ENCODE measurements around the gene IFNG-AS1. TPM values are rescaled to one million over a fixed set of nuclear protein-coding genes. Genes with fewer than 3 reads are reported as not detected.
A peak's percentile ranks its signal among the peaks of the same experiment; 100 is the strongest.

IFNG-AS1 gene
- total and polyA plus RNA-seq, 3 donors from 2014 or later, result 0.25 TPM; not detected in 2

- no peaks in the 10 kb centered on the region for H3K4me1 ChIP-seq
- no peak overlapping the region for H3K27ac ChIP-seq
- no peaks in the 10 kb centered on the region for H3K27me3 ChIP-seq
- 60 to 61% methylated on average over 1 of the region's 1 CpG for WGBS, 2 donors
- no peak overlapping the region for H3K4me3 ChIP-seq
- intact Hi-C loops (cut with DNase I; ENCODE audit: low total_unique reads), result no loop called here
- no peak for DNase-seq
- no peaks in the 10 kb centered on the region for H3K36me3 ChIP-seq (ENCODE audit: low read depth, missing control alignments)
- TF ChIP-seq POLR2A (IDR thresholded peaks at IDR 0.05) (no peak), CTCF (IDR thresholded peaks at IDR 0.05) (no peak)
- no peaks in the 10 kb centered on the region for H3K9me3 ChIP-seq
These were observed 11.6 kb upstream of the IFNG-AS1 start for GRCh38 chr12:67977668-67978067.

GRCh38 chr12:67980391-67980790, 8.9 kb upstream of the IFNG-AS1 start:
- no peaks in the 10 kb centered on the region for H3K27me3 ChIP-seq
- no peak overlapping the region for H3K27ac ChIP-seq
- H3K36me3 ChIP-seq (ENCODE audit: low read depth, missing control alignments), result no peaks in the 10 kb centered on the region
- H3K4me1 ChIP-seq, result no peaks in the 10 kb centered on the region
- 82 to 89% methylated on average over 1 of the region's 1 CpG for WGBS, 2 donors
- H3K9me3 ChIP-seq, result no peaks in the 10 kb centered on the region
- DNase-seq, result no peak
- TF ChIP-seq POLR2A (IDR thresholded peaks at IDR 0.05) (no peak), CTCF (IDR thresholded peaks at IDR 0.05) (no peak)
- intact Hi-C loops (cut with DNase I; ENCODE audit: low total_unique reads), result no loop called here
- no peak overlapping the region for H3K4me3 ChIP-seq

GRCh38 chr12:67981287-67982162, 7.7 kb upstream of the IFNG-AS1 start:
- Histone ChIP-seq H3K27ac (peak overlapping the region in 1 of 2 donors; percentile 2), H3K27me3 (no peaks in the 10 kb centered on the region), H3K4me3 (no peak overlapping the region), H3K4me1 (no peaks in the 10 kb centered on the region), H3K36me3 (ENCODE audit: low read depth, missing control alignments) (no peaks in the 10 kb centered on the region), H3K9me3 (no peaks in the 10 kb centered on the region)
- TF ChIP-seq CTCF (IDR thresholded peaks at IDR 0.05), result no peak
- no peak for TF ChIP-seq POLR2A (IDR thresholded peaks at IDR 0.05)
- peak; percentile 32 for DNase-seq
- intact Hi-C loops (cut with DNase I; ENCODE audit: low total_unique reads), result no loop called here
- 47 to 49% methylated on average over 4 of the region's 4 CpGs for WGBS, 2 donors

GRCh38 chr12:67982164-67982563, 7.1 kb upstream of the IFNG-AS1 start:
- Histone ChIP-seq H3K9me3 (no peaks in the 10 kb centered on the region), H3K36me3 (ENCODE audit: low read depth, missing control alignments) (no peaks in the 10 kb centered on the region), H3K27ac (no peak overlapping the region), H3K27me3 (no peaks in the 10 kb centered on the region), H3K4me3 (no peak overlapping the region), H3K4me1 (no peaks in the 10 kb centered on the region)
- no peak for DNase-seq
- intact Hi-C loops (cut with DNase I; ENCODE audit: low total_unique reads), result no loop called here
- 58 to 64% methylated on average over 6 of the region's 6 CpGs for WGBS, 2 donors
- no peak for TF ChIP-seq POLR2A (IDR thresholded peaks at IDR 0.05)
- no peak for TF ChIP-seq CTCF (IDR thresholded peaks at IDR 0.05)

GRCh38 chr12:67986632-67987031, 2.6 kb upstream of the IFNG-AS1 start:
- H3K36me3 ChIP-seq (ENCODE audit: low read depth, missing control alignments), result no peaks in the 10 kb centered on the region
- H3K27me3 ChIP-seq, result no peaks in the 10 kb centered on the region
- no peaks in the 10 kb centered on the region for H3K9me3 ChIP-seq
- intact Hi-C loops (cut with DNase I; ENCODE audit: low total_unique reads), result no loop called here
- H3K4me1 ChIP-seq, result peaks cover 5% of the 10 kb centered on the region
- H3K27ac ChIP-seq, result no peak overlapping the region
- H3K4me3 ChIP-seq, result no peak overlapping the region
- TF ChIP-seq CTCF (IDR thresholded peaks at IDR 0.05) (no peak), POLR2A (IDR thresholded peaks at IDR 0.05) (no peak)
- DNase-seq, result no peak
